SK-N-SH treated with all-trans-retinoic acid at 6 μM for 48 hours (cell line): ENCODE results near the gene PYGL.

Experiments used
- ATAC-seq: fragments of 200-7000 bp; cut with Tn5 transposase; 3 replicates; pipeline ENCODE4 v1.9.1; 2020; ENCODE audit warnings: mild to moderate bottlenecking, moderate library complexity
- ARNTL ChIP-seq: fragments of 450-650 bp; formaldehyde crosslinking; IDR thresholded peaks from 2 replicates; pipeline ENCODE4 v1.5.0; 2020; ENCODE audit warnings: low read depth, mild to moderate bottlenecking, moderate library complexity, borderline replicate concordance
- ESRRG ChIP-seq: fragments of 250-450 bp; sonication (Bioruptor Pico); IDR thresholded peaks from 2 replicates; pipeline ENCODE4 v1.6.1; 2021; ENCODE audit warnings: mild to moderate bottlenecking
- ISL1 ChIP-seq: fragments of 250-450 bp; sonication (Bioruptor Pico); IDR thresholded peaks from 2 replicates; pipeline ENCODE4 v2.1.2; 2022; ENCODE audit warnings: mild to moderate bottlenecking, moderate library complexity
- PPARA ChIP-seq: fragments of 250-450 bp; sonication (Bioruptor Pico); IDR thresholded peaks from 2 replicates; pipeline ENCODE4 v1.5.0; 2020; ENCODE audit warnings: mild to moderate bottlenecking, borderline replicate concordance
- SNAI2 ChIP-seq: fragments of 250-450 bp; sonication (Bioruptor Pico); IDR thresholded peaks from 2 replicates; pipeline ENCODE4 v1.5.0; 2020; ENCODE audit warnings: mild to moderate bottlenecking, moderate library complexity
- TCF4 ChIP-seq: fragments of 250-450 bp; sonication (Bioruptor Pico); IDR thresholded peaks from 2 replicates; pipeline ENCODE4 v1.8.0; 2021; ENCODE audit warnings: mild to moderate bottlenecking, moderate library complexity, borderline replicate concordance
- TOX ChIP-seq: fragments of 250-450 bp; sonication (Bioruptor Pico); IDR thresholded peaks from 2 replicates; pipeline ENCODE4 v1.8.0; 2021; ENCODE audit warnings: mild to moderate bottlenecking, moderate library complexity, borderline replicate concordance
- ZC3H10 ChIP-seq: fragments of 250-450 bp; sonication (Bioruptor Pico); IDR thresholded peaks from 2 replicates; pipeline ENCODE4 v1.5.1; 2021; ENCODE audit warnings: mild to moderate bottlenecking, moderate library complexity
- ZFP3 ChIP-seq: fragments of 250-450 bp; sonication (Bioruptor Pico); IDR thresholded peaks from 2 replicates; pipeline ENCODE4 v1.5.0; 2020; ENCODE audit warnings: mild to moderate bottlenecking, moderate library complexity
- ZNF8 ChIP-seq: fragments of 450-650 bp; formaldehyde crosslinking; IDR thresholded peaks from 2 replicates; pipeline ENCODE4 v1.5.0; 2020; ENCODE audit warnings: mild to moderate bottlenecking, moderate library complexity
- TF ChIP-seq, protein P1 (sequence below): fragments of 250-450 bp; sonication (Bioruptor Pico); IDR thresholded peaks from 2 replicates; pipeline ENCODE4 v1.5.1; 2021; ENCODE audit warnings: mild to moderate bottlenecking, moderate library complexity
- TF ChIP-seq, protein P2 (sequence below): fragments of 250-450 bp; sonication (Bioruptor Pico); IDR thresholded peaks from 2 replicates; pipeline ENCODE4 v1.5.1; 2020; ENCODE audit warnings: low read depth, mild to moderate bottlenecking, moderate library complexity
- TF ChIP-seq, protein P3 (sequence below): fragments of 250-450 bp; sonication (Bioruptor Pico); IDR thresholded peaks from 2 replicates; pipeline ENCODE4 v1.5.0; 2020; ENCODE audit warnings: mild to moderate bottlenecking, moderate library complexity
- TF ChIP-seq, protein P4 (sequence below): fragments of 250-450 bp; sonication (Bioruptor Pico); IDR thresholded peaks from 2 replicates; pipeline ENCODE4 v1.8.0; 2020; ENCODE audit warnings: mild to moderate bottlenecking, moderate library complexity, borderline replicate concordance

PYGL gene

DNA sequence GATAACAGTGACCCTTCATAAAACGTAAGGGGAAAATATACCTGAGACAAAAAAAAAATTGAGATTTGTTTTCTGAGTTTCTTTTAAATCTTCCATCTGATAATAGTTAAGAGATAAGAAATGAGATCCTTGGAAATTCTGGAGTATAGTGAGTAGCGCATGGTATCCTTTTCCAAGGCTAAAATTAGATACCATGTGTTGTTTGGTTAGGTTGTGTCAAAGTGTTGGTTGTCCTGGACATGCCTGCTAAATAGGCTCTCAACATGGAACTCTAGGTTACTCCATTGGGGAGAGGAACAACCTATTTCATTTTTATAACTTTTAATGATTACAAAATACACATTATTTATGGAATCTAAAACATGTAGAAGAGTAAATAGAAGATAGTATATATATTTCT is 14.8 kb downstream of the PYGL start:
- no peak for TF ChIP-seq ARNTL
- no peak for TF ChIP-seq ZC3H10 (CRISPR knock-in tag)
- no peak for TF ChIP-seq TCF4 (CRISPR knock-in tag)
- TF ChIP-seq, protein P1, sequence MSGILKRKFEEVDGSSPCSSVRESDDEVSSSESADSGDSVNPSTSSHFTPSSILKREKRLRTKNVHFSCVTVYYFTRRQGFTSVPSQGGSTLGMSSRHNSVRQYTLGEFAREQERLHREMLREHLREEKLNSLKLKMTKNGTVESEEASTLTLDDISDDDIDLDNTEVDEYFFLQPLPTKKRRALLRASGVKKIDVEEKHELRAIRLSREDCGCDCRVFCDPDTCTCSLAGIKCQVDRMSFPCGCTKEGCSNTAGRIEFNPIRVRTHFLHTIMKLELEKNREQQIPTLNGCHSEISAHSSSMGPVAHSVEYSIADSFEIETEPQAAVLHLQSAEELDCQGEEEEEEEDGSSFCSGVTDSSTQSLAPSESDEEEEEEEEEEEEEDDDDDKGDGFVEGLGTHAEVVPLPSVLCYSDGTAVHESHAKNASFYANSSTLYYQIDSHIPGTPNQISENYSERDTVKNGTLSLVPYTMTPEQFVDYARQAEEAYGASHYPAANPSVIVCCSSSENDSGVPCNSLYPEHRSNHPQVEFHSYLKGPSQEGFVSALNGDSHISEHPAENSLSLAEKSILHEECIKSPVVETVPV = no peak
- TF ChIP-seq ISL1 (CRISPR knock-in tag) = no peak
- TF ChIP-seq ESRRG (CRISPR knock-in tag) = no peak
- TF ChIP-seq, protein P2, sequence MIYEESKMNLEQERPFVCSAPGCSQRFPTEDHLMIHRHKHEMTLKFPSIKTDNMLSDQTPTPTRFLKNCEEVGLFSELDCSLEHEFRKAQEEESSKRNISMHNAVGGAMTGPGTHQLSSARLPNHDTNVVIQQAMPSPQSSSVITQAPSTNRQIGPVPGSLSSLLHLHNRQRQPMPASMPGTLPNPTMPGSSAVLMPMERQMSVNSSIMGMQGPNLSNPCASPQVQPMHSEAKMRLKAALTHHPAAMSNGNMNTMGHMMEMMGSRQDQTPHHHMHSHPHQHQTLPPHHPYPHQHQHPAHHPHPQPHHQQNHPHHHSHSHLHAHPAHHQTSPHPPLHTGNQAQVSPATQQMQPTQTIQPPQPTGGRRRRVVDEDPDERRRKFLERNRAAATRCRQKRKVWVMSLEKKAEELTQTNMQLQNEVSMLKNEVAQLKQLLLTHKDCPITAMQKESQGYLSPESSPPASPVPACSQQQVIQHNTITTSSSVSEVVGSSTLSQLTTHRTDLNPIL (CRISPR knock-in tag) = no peak
- TF ChIP-seq, protein P3, sequence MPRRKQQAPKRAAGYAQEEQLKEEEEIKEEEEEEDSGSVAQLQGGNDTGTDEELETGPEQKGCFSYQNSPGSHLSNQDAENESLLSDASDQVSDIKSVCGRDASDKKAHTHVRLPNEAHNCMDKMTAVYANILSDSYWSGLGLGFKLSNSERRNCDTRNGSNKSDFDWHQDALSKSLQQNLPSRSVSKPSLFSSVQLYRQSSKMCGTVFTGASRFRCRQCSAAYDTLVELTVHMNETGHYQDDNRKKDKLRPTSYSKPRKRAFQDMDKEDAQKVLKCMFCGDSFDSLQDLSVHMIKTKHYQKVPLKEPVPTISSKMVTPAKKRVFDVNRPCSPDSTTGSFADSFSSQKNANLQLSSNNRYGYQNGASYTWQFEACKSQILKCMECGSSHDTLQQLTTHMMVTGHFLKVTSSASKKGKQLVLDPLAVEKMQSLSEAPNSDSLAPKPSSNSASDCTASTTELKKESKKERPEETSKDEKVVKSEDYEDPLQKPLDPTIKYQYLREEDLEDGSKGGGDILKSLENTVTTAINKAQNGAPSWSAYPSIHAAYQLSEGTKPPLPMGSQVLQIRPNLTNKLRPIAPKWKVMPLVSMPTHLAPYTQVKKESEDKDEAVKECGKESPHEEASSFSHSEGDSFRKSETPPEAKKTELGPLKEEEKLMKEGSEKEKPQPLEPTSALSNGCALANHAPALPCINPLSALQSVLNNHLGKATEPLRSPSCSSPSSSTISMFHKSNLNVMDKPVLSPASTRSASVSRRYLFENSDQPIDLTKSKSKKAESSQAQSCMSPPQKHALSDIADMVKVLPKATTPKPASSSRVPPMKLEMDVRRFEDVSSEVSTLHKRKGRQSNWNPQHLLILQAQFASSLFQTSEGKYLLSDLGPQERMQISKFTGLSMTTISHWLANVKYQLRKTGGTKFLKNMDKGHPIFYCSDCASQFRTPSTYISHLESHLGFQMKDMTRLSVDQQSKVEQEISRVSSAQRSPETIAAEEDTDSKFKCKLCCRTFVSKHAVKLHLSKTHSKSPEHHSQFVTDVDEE (CRISPR knock-in tag) = no peak
- TF ChIP-seq, all 23 proteins: peak for 0
- no peak for ATAC-seq

DNA sequence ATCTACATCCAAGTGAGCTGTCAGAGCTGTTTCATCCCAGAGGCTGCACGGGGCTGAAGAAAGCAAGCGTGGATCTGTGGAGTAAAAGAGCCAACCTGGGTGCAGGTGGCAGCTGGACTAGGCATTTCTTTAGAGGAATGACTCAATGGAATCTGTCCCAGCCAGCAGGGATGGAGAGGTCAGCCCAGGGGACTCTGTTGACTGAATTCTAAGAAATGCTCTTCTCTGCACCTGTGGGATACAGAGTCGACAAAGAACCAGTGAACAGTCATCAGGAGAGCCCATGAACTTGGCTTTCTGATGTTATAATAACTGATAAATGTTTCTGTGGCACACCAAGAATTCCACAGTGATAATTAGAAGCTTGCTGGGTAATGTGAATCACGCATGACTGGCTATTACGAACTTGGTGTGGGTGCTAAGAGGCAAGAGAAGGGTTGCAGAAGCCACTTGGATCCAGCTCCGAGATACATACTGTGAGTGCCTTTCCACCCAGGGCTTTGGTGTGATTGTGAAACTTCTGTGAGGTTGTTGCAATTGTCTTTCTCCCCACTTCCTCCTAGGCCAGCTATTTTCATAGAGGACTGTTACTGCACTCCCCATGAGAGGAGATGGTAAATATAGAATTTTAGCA is 16.2 kb downstream of the PYGL start:
- TF ChIP-seq, protein P3 (CRISPR knock-in tag) = no peak
- ATAC-seq = no peak

DNA sequence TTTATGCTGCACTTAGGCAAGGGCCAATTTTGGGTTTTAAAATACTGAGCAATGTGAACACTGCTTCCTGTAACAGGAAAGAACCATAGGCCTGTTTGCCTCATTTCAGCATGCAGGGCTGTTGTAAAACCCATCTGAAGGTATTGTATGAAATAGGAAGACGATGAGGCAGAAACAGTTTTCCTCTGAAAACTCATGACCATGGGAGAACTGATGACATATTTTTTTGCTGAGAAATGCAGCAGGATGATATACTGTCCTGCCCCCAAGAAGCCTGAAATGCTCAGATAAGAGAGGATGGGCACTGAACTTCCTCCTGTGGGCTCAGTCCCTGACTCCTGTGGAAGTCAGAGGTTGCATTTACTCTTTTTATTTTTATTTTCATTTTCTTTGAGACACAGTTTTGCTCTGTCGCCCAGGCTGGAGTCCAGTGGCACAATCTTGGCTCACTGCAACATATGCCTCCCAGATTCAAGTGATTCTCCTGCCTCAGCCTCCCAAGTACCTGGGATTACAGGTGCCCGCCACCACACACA is 17.4 kb downstream of the PYGL start:
- ATAC-seq = no peak
- TF ChIP-seq, protein P4, sequence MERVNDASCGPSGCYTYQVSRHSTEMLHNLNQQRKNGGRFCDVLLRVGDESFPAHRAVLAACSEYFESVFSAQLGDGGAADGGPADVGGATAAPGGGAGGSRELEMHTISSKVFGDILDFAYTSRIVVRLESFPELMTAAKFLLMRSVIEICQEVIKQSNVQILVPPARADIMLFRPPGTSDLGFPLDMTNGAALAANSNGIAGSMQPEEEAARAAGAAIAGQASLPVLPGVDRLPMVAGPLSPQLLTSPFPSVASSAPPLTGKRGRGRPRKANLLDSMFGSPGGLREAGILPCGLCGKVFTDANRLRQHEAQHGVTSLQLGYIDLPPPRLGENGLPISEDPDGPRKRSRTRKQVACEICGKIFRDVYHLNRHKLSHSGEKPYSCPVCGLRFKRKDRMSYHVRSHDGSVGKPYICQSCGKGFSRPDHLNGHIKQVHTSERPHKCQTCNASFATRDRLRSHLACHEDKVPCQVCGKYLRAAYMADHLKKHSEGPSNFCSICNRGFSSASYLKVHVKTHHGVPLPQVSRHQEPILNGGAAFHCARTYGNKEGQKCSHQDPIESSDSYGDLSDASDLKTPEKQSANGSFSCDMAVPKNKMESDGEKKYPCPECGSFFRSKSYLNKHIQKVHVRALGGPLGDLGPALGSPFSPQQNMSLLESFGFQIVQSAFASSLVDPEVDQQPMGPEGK (CRISPR knock-in tag) = no peak
- TF ChIP-seq ARNTL = no peak
- TF ChIP-seq ZFP3 = no peak

DNA sequence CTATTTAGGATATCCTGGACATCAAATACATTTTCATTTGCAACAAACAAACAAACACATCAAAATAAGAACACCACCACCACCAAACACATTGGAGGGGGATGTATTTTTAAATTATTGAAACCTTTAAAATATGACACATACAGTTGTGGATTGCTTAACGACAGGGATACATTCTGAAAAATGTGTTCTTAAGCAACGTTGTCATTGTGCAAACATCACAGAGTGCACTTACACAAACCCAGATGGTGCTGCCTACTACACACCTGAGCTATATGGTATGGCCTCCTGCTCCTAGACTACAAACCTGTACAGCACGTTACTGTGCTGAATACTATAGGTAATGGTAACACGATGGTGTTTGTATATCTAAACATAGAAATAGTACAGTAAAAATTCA is 19.4 kb downstream of the PYGL start:
- TF ChIP-seq SNAI2 (CRISPR knock-in tag) = no peak
- no peak for TF ChIP-seq ZNF8 (CRISPR knock-in tag)
- TF ChIP-seq TCF4 (CRISPR knock-in tag) = no peak
- ATAC-seq = no peak

DNA sequence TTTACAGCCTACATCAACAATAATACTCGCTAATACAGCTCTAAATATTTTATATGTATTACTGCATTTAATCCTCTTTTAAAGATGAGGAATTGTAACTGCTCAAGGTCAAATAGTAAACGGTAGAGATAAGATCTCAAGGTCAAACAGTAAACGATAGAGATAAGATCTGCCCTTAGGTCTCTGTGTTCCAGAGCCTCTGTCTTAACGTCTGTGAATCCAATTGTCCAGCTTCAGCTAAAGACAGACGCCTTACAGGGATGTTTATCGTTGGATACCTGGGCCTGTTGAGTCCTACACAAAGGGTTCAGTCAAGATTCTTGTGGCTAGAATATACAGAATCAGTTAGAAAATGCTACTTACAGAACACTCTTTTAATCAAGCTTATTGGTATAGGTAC is 20.0 kb downstream of the PYGL start:
- no peak for ATAC-seq
- 0 out of 2 replicates have a peak, but pooled peaks have one; percentile 33 for TF ChIP-seq TCF4 (CRISPR knock-in tag)
- TF ChIP-seq, protein P1 = no peak
- no peak for TF ChIP-seq ARNTL
- TF ChIP-seq ZNF8 (CRISPR knock-in tag) = no peak
- TF ChIP-seq, protein P3 (CRISPR knock-in tag) = peak; percentile 24; the same call in 1 of the 2 replicates
- TF ChIP-seq ZFP3 = no peak
- TF ChIP-seq, protein P4 (CRISPR knock-in tag) = no peak
- no peak for TF ChIP-seq PPARA (CRISPR knock-in tag)
- TF ChIP-seq TOX = no peak
